Mesendoderm (in vitro differentiated cells): ENCODE measurements around the gene CHST7.
A peak's percentile ranks its signal among the peaks of the same experiment; 100 is the strongest.

Experiments used
- DNase-seq: peaks from one replicate; pipeline ENCODE4 v3.0.0; 2013
- H2AK5ac ChIP-seq: 2 replicates; pipeline ENCODE4 v1.6.1; 2013; ENCODE audit warnings: low read length, inconsistent platforms
- H2BK120ac ChIP-seq: 2 replicates; pipeline ENCODE4 v1.6.1; 2013; ENCODE audit warnings: low read depth, mild to moderate bottlenecking, low read length, moderate library complexity, mixed read lengths
- H2BK15ac ChIP-seq: replicated peaks from 2 replicates; pipeline ENCODE4 v1.6.1; 2013; ENCODE audit warnings: low read depth, mild to moderate bottlenecking, moderate library complexity
- H2BK5ac ChIP-seq: 2 replicates; pipeline ENCODE4 v1.6.1; 2013; ENCODE audit warnings: low read length, inconsistent platforms
- H3K18ac ChIP-seq: 2 replicates; pipeline ENCODE4 v1.6.1; 2013; ENCODE audit warnings: mild to moderate bottlenecking, low read length, mixed read lengths
- H3K23ac ChIP-seq: one replicate; pipeline ENCODE4 v1.6.1; 2013; ENCODE audit warnings: low read length
- H3K27ac ChIP-seq: 2 replicates; pipeline ENCODE4 v1.5.1; 2013; ENCODE audit warnings: low read depth, mild to moderate bottlenecking, inconsistent platforms, low read length, moderate library complexity
- H3K27me3 ChIP-seq: 2 replicates; pipeline ENCODE4 v1.6.1; 2013; ENCODE audit warnings: low read length, control low read depth, mild to moderate bottlenecking, inconsistent platforms; ENCODE audit not compliant: insufficient read depth, poor library complexity
- H3K36me3 ChIP-seq: 2 replicates; pipeline ENCODE4 v1.6.1; 2013; ENCODE audit warnings: low read length, inconsistent platforms; ENCODE audit not compliant: control insufficient read depth, insufficient read depth
- H3K4ac ChIP-seq: one replicate; pipeline ENCODE4 v1.6.1; 2013; ENCODE audit warnings: low read depth, mild to moderate bottlenecking, low read length, moderate library complexity
- H3K4me1 ChIP-seq: 2 replicates; pipeline ENCODE4 v1.6.1; 2013; ENCODE audit warnings: low read depth, low read length, inconsistent platforms; ENCODE audit not compliant: control insufficient read depth
- H3K4me2 ChIP-seq: 2 replicates; pipeline ENCODE4 v1.6.1; 2013; ENCODE audit warnings: low read length
- H3K4me3 ChIP-seq: 2 replicates; pipeline ENCODE4 v1.5.1; 2013; ENCODE audit warnings: mild to moderate bottlenecking, low read length
- H3K56ac ChIP-seq: one replicate; pipeline ENCODE4 v1.6.1; 2013; ENCODE audit warnings: low read length
- H3K79me1 ChIP-seq: 2 replicates; pipeline ENCODE4 v1.6.1; 2013; ENCODE audit warnings: low read length, inconsistent platforms
- H3K79me2 ChIP-seq: 2 replicates; pipeline ENCODE4 v1.6.1; 2013; ENCODE audit warnings: mild to moderate bottlenecking, low read length; ENCODE audit not compliant: control insufficient read depth, insufficient read depth
- H3K9ac ChIP-seq: 2 replicates; pipeline ENCODE4 v1.6.1; 2013; ENCODE audit warnings: low read length, inconsistent platforms
- H4K5ac ChIP-seq: one replicate; pipeline ENCODE4 v1.6.1; 2013; ENCODE audit warnings: low read length
- H4K8ac ChIP-seq: one replicate; pipeline ENCODE4 v1.6.1; 2013; ENCODE audit warnings: low read depth, mild to moderate bottlenecking, control low read depth, low read length, moderate library complexity
- WGBS: extraction: QIAGEN DNeasy Blood & Tissue Kit; methylation state at CpG from one replicate; pipeline ENCODE4 v1.1.7; 2013; ENCODE audit warnings: low lambda C conversion rate, missing lambda C conversion rate; ENCODE audit not compliant: insufficient coverage; ENCODE audit errors: extremely low coverage; 5-methylcytosine and 5-hydroxymethylcytosine counted together

CHST7 gene

DNA sequence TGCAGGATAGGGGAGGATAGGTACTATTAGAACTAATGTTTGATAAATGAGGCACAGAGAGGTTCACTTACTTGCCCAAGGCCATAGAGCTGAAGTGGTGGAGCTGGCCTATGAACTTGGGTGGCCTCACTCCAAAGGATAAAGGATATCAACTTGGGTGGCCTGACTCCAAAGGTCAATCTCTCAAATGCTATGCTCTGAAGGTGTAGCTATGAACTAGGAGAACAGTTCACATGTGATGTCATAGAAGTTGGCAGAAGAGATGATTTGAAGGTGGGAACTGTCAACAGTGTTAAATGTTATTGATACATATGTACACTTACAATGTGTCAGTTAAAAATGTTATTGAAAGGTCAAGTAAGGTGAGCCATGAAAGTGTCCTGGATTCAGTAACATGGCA, 6.2 kb upstream of the CHST7 start:
- Histone ChIP-seq H3K9ac (no peak overlapping the region), H3K79me2 (no peaks in the 10 kb centered on the region), H3K4me1 (no peaks in the 10 kb centered on the region), H2AK5ac (no peak overlapping the region), H2BK15ac (no peak overlapping the region), H3K4ac (no peak overlapping the region), H2BK120ac (no peak overlapping the region), H3K79me1 (no peaks in the 10 kb centered on the region), H3K18ac (no peak overlapping the region), H4K8ac (no peak overlapping the region), H2BK5ac (no peak overlapping the region), H3K4me2 (no peak overlapping the region), H3K27ac (no peak overlapping the region), H3K36me3 (no peaks in the 10 kb centered on the region), H3K27me3 (no peaks in the 10 kb centered on the region), H3K23ac (no peak overlapping the region), H3K56ac (no peak overlapping the region), H3K4me3 (no peak overlapping the region), H4K5ac (no peak overlapping the region)
- no peak for DNase-seq

- Histone ChIP-seq H3K79me2 (no peaks in the 10 kb centered on the region), H4K8ac (no peak overlapping the region), H3K4me2 (no peak overlapping the region), H3K18ac (no peak overlapping the region), H4K5ac (no peak overlapping the region), H3K27ac (no peak overlapping the region), H3K4me3 (no peak overlapping the region), H3K79me1 (no peaks in the 10 kb centered on the region), H2BK120ac (no peak overlapping the region), H2BK15ac (no peak overlapping the region), H3K27me3 (no peaks in the 10 kb centered on the region), H3K9ac (no peak overlapping the region), H2AK5ac (no peak overlapping the region), H3K4me1 (no peaks in the 10 kb centered on the region), H3K23ac (no peak overlapping the region), H3K56ac (no peak overlapping the region), H2BK5ac (no peak overlapping the region), H3K36me3 (no peaks in the 10 kb centered on the region), H3K4ac (no peak overlapping the region)
- DNase-seq: no peak
Measured at GRCh38 chrX:46569621-46570020, 3.9 kb upstream of the CHST7 start.

GRCh38 chrX:46571423-46572339, 1.9 kb upstream of the CHST7 start:
- H3K4me1 ChIP-seq: no peaks in the 10 kb centered on the region
- H3K4me2 ChIP-seq: no peak overlapping the region
- no peaks in the 10 kb centered on the region for H3K36me3 ChIP-seq
- no peak overlapping the region for H3K18ac ChIP-seq
- no peaks in the 10 kb centered on the region for H3K27me3 ChIP-seq
- H3K79me1 ChIP-seq: no peaks in the 10 kb centered on the region
- no peak overlapping the region for H3K4ac ChIP-seq
- H2BK120ac ChIP-seq: no peak overlapping the region
- no peak overlapping the region for H3K27ac ChIP-seq
- WGBS: no CpG with 5 or more reads among the region's 10 CpGs
- H2BK5ac ChIP-seq: no peak overlapping the region
- DNase-seq: peak; percentile 51
- no peak overlapping the region for H4K5ac ChIP-seq
- H3K4me3 ChIP-seq: no peak overlapping the region
- H3K56ac ChIP-seq: peak overlapping the region; percentile 17
- H2AK5ac ChIP-seq: no peak overlapping the region
- no peak overlapping the region for H3K23ac ChIP-seq
- no peaks in the 10 kb centered on the region for H3K79me2 ChIP-seq
- no peak overlapping the region for H3K9ac ChIP-seq
- no peak overlapping the region for H2BK15ac ChIP-seq
- no peak overlapping the region for H4K8ac ChIP-seq

DNA sequence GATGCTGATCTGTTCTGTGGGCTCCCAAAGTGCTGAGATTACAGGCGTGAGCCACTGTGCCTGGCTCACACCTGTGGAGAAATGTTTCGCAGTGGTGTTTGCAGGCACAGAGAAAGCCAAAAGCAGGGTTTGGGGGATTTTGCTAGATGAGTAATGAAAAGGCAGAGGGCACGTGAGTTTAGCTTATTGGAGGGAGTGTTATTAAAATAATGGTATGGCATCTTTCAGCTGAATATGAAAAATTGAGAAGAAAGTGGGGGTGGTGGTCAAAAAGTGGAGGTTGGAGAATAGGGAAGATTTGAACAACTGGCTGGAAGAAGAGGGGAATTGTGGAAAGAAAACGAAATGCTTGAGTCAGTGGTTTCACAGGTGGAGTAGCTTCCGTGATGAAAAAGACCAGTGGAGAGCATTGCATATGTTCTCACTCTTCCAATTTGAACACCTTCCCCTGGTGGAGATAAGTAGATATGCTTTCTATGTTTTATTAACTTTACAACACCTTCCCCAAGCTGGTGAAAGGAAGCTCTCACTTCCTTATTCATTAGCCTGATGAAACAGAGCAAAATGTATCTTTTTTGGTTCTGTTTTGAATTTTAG, 1.1 kb upstream of the CHST7 start:
- no peak overlapping the region for H2BK15ac ChIP-seq
- no peak overlapping the region for H4K8ac ChIP-seq
- no peak overlapping the region for H3K4me3 ChIP-seq
- no peaks in the 10 kb centered on the region for H3K79me2 ChIP-seq
- no peaks in the 10 kb centered on the region for H3K79me1 ChIP-seq
- H3K4me2 ChIP-seq: no peak overlapping the region
- H2BK5ac ChIP-seq: no peak overlapping the region
- H3K4me1 ChIP-seq: no peaks in the 10 kb centered on the region
- no peak overlapping the region for H2BK120ac ChIP-seq
- no peak overlapping the region for H3K56ac ChIP-seq
- no peak overlapping the region for H3K4ac ChIP-seq
- no peak overlapping the region for H3K18ac ChIP-seq
- no peak for DNase-seq
- WGBS: no CpG with 5 or more reads among the region's 5 CpGs
- H2AK5ac ChIP-seq: no peak overlapping the region
- no peaks in the 10 kb centered on the region for H3K27me3 ChIP-seq
- H3K36me3 ChIP-seq: no peaks in the 10 kb centered on the region
- H4K5ac ChIP-seq: no peak overlapping the region
- H3K27ac ChIP-seq: no peak overlapping the region
- H3K23ac ChIP-seq: no peak overlapping the region
- H3K9ac ChIP-seq: no peak overlapping the region

DNA sequence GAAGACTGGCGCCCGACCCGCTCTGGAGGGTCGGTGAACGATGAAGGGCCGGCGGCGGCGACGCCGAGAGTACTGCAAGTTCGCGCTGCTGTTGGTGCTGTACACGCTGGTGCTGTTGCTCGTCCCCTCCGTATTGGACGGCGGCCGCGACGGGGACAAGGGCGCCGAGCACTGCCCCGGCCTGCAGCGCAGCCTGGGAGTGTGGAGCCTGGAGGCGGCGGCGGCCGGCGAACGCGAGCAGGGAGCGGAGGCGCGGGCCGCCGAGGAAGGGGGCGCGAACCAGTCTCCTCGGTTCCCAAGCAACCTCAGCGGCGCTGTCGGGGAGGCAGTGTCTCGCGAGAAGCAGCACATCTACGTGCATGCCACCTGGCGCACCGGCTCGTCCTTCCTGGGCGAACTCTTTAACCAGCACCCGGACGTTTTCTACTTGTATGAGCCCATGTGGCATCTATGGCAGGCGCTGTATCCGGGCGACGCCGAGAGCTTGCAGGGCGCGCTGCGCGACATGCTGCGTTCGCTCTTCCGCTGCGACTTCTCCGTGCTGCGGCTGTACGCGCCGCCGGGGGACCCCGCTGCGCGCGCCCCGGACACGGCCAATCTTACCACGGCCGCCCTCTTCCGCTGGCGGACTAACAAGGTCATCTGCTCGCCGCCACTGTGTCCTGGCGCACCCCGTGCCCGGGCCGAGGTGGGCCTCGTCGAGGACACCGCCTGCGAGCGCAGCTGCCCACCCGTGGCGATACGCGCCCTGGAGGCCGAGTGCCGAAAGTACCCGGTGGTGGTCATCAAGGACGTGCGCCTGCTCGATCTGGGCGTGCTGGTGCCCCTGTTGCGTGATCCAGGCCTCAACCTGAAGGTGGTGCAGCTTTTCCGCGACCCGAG, 568 bp downstream of the CHST7 start:
- Histone ChIP-seq H2BK5ac (no peak overlapping the region), H2BK120ac (no peak overlapping the region), H3K23ac (no peak overlapping the region), H3K27ac (peak overlapping the region; percentile 17), H4K5ac (no peak overlapping the region), H3K18ac (no peak overlapping the region), H3K56ac (peak overlapping the region; percentile 83), H3K4ac (no peak overlapping the region), H3K9ac (peak overlapping the region; percentile 54), H3K4me1 (no peaks in the 10 kb centered on the region), H3K36me3 (no peaks in the 10 kb centered on the region), H3K4me2 (peak overlapping the region; percentile 70), H3K27me3 (no peaks in the 10 kb centered on the region), H3K4me3 (peak overlapping the region; percentile 32), H2BK15ac (no peak overlapping the region), H3K79me1 (no peaks in the 10 kb centered on the region), H4K8ac (no peak overlapping the region), H3K79me2 (no peaks in the 10 kb centered on the region), H2AK5ac (no peak overlapping the region)
- DNase-seq: peak; percentile 86
- no CpG with 5 or more reads among the region's 107 CpGs for WGBS
